ENCODE results near the gene METAP2.

The METAP2 gene

GRCh38 chr12:95497031-95497430 lies 23.1 kb downstream of the METAP2 start:
- Histone ChIP-seq H3K9me2 (replicated peaks; ENCODE audit: control insufficient read depth, low read length) (no peaks in the 10 kb centered on the region), H3K4me2 (ENCODE audit: low read length) (no peak overlapping the region), H4K20me1 (ENCODE audit: control insufficient read depth, insufficient read depth, low read depth, low read length) (no peaks in the 10 kb centered on the region), H3K9me3 (ENCODE audit: control insufficient read depth, insufficient read depth, low read length) (no peaks in the 10 kb centered on the region), H3K4me1 (ENCODE audit: control insufficient read depth, low read length) (peaks cover 6% of the 10 kb centered on the region), H3F3A (ENCODE audit: control insufficient read depth, insufficient read depth) (peaks cover 21% of the 10 kb centered on the region), H3K36me3 (ENCODE audit: control insufficient read depth, low read length) (peaks cover 93% of the 10 kb centered on the region), H3K27ac (ENCODE audit: low read depth, low read length) (no peak overlapping the region), H3K4me3 (ENCODE audit: low read length) (no peak overlapping the region), H3K27me3 (ENCODE audit: control insufficient read depth, low read length) (no peaks in the 10 kb centered on the region), H3K79me2 (ENCODE audit: control insufficient read depth, low read length) (peaks cover 94% of the 10 kb centered on the region)
- no peak for TF ChIP-seq EZH2phosphoT487 (IDR thresholded peaks at IDR 0.05; ENCODE audit: borderline replicate concordance, low read length)
- TF ChIP-seq CTCF (IDR thresholded peaks at IDR 0.05; ENCODE audit: low read depth, low read length, poor library complexity, severe bottlenecking): no peak

GRCh38 chr12:95498968-95499367 lies 25.0 kb downstream of the METAP2 start:
- Histone ChIP-seq H3K27me3 (ENCODE audit: control insufficient read depth, low read length) (no peaks in the 10 kb centered on the region), H3K27ac (ENCODE audit: low read depth, low read length) (no peak overlapping the region), H3K4me3 (ENCODE audit: low read length) (no peak overlapping the region), H4K20me1 (ENCODE audit: control insufficient read depth, insufficient read depth, low read depth, low read length) (peaks cover 4% of the 10 kb centered on the region; the same call in 1 of the 2 replicates), H3K4me1 (ENCODE audit: control insufficient read depth, low read length) (no peaks in the 10 kb centered on the region), H3K36me3 (ENCODE audit: control insufficient read depth, low read length) (peaks cover 95% of the 10 kb centered on the region), H3F3A (ENCODE audit: control insufficient read depth, insufficient read depth) (peaks cover 26% of the 10 kb centered on the region), H3K9me3 (ENCODE audit: control insufficient read depth, insufficient read depth, low read length) (no peaks in the 10 kb centered on the region), H3K4me2 (ENCODE audit: low read length) (no peak overlapping the region), H3K9me2 (replicated peaks; ENCODE audit: control insufficient read depth, low read length) (no peaks in the 10 kb centered on the region), H3K79me2 (ENCODE audit: control insufficient read depth, low read length) (peaks cover 96% of the 10 kb centered on the region)
- TF ChIP-seq CTCF (IDR thresholded peaks at IDR 0.05; ENCODE audit: low read depth, low read length, poor library complexity, severe bottlenecking) (no peak), EZH2phosphoT487 (IDR thresholded peaks at IDR 0.05; ENCODE audit: borderline replicate concordance, low read length) (no peak)

- Histone ChIP-seq H3K4me3 (ENCODE audit: low read length) (no peak overlapping the region), H3K4me1 (ENCODE audit: control insufficient read depth, low read length) (no peaks in the 10 kb centered on the region), H3F3A (ENCODE audit: control insufficient read depth, insufficient read depth) (peaks cover 22% of the 10 kb centered on the region), H3K9me2 (replicated peaks; ENCODE audit: control insufficient read depth, low read length) (no peaks in the 10 kb centered on the region), H3K4me2 (ENCODE audit: low read length) (no peak overlapping the region), H3K36me3 (ENCODE audit: control insufficient read depth, low read length) (peaks cover 95% of the 10 kb centered on the region), H3K9me3 (ENCODE audit: control insufficient read depth, insufficient read depth, low read length) (no peaks in the 10 kb centered on the region), H3K27ac (ENCODE audit: low read depth, low read length) (no peak overlapping the region; the same call in 1 of the 2 replicates), H4K20me1 (ENCODE audit: control insufficient read depth, insufficient read depth, low read depth, low read length) (peaks cover 4% of the 10 kb centered on the region; the same call in 1 of the 2 replicates), H3K27me3 (ENCODE audit: control insufficient read depth, low read length) (no peaks in the 10 kb centered on the region), H3K79me2 (ENCODE audit: control insufficient read depth, low read length) (peaks cover 96% of the 10 kb centered on the region)
- TF ChIP-seq EZH2phosphoT487 (IDR thresholded peaks at IDR 0.05; ENCODE audit: borderline replicate concordance, low read length) (no peak), CTCF (IDR thresholded peaks at IDR 0.05; ENCODE audit: low read depth, low read length, poor library complexity, severe bottlenecking) (no peak)
These were observed 25.8 kb downstream of the METAP2 start for GRCh38 chr12:95499772-95500171.

Data from DOHH2 (cell line).